IPS-15b (cell line): Measurements from ENCODE around the gene SPOCK1.

Experiments
- H3K27me3 ChIP-seq: one replicate; pipeline ENCODE4 v1.6.1; 2013; ENCODE audit warnings: low read length; ENCODE audit not compliant: control insufficient read depth, insufficient read depth
- H3K36me3 ChIP-seq: one replicate; pipeline ENCODE4 v1.6.1; 2013; ENCODE audit warnings: low read length; ENCODE audit not compliant: control insufficient read depth, insufficient read depth
- H3K4me1 ChIP-seq: one replicate; pipeline ENCODE4 v1.6.1; 2013; ENCODE audit warnings: mild to moderate bottlenecking, low read length; ENCODE audit not compliant: control insufficient read depth, insufficient read depth
- H3K4me3 ChIP-seq: one replicate; pipeline ENCODE4 v1.5.1; 2013; ENCODE audit warnings: low read depth, low read length
- H3K9ac ChIP-seq: one replicate; pipeline ENCODE4 v1.6.1; 2013; ENCODE audit warnings: low read depth, mild to moderate bottlenecking, low read length
- H3K9me3 ChIP-seq: one replicate; pipeline ENCODE4 v1.6.1; 2013; ENCODE audit warnings: mild to moderate bottlenecking, low read length; ENCODE audit not compliant: control insufficient read depth, insufficient read depth

Gene SPOCK1

GRCh38 chr5:137462265-137462590, 36.9 kb downstream of the SPOCK1 start:
- Histone ChIP-seq H3K4me3 (no peak overlapping the region), H3K27me3 (no peaks in the 10 kb centered on the region), H3K9me3 (no peaks in the 10 kb centered on the region), H3K36me3 (no peaks in the 10 kb centered on the region), H3K4me1 (peaks cover 5% of the 10 kb centered on the region), H3K9ac (no peak overlapping the region)

GRCh38 chr5:137461391-137462264, 37.5 kb downstream of the SPOCK1 start:
- no peaks in the 10 kb centered on the region for H3K36me3 ChIP-seq
- no peak overlapping the region for H3K4me3 ChIP-seq
- H3K9ac ChIP-seq, result no peak overlapping the region
- H3K9me3 ChIP-seq, result no peaks in the 10 kb centered on the region
- H3K27me3 ChIP-seq, result no peaks in the 10 kb centered on the region
- H3K4me1 ChIP-seq, result peaks cover 5% of the 10 kb centered on the region

GRCh38 chr5:137454671-137455070, 44.5 kb downstream of the SPOCK1 start:
- Histone ChIP-seq H3K27me3 (no peaks in the 10 kb centered on the region), H3K4me3 (no peak overlapping the region), H3K4me1 (no peaks in the 10 kb centered on the region), H3K9me3 (no peaks in the 10 kb centered on the region), H3K9ac (no peak overlapping the region), H3K36me3 (no peaks in the 10 kb centered on the region)

GRCh38 chr5:137453483-137454080, 45.5 kb downstream of the SPOCK1 start:
- no peak overlapping the region for H3K9ac ChIP-seq
- no peaks in the 10 kb centered on the region for H3K9me3 ChIP-seq
- no peaks in the 10 kb centered on the region for H3K4me1 ChIP-seq
- H3K4me3 ChIP-seq, result no peak overlapping the region
- H3K27me3 ChIP-seq, result no peaks in the 10 kb centered on the region
- no peaks in the 10 kb centered on the region for H3K36me3 ChIP-seq

- no peaks in the 10 kb centered on the region for H3K36me3 ChIP-seq
- H3K27me3 ChIP-seq, result no peaks in the 10 kb centered on the region
- H3K4me1 ChIP-seq, result no peaks in the 10 kb centered on the region
- no peaks in the 10 kb centered on the region for H3K9me3 ChIP-seq
- H3K9ac ChIP-seq, result no peak overlapping the region
- no peak overlapping the region for H3K4me3 ChIP-seq
Measured at GRCh38 chr5:137450759-137451158, 48.4 kb downstream of the SPOCK1 start.

GRCh38 chr5:137448868-137449267, 50.3 kb downstream of the SPOCK1 start:
- no peaks in the 10 kb centered on the region for H3K27me3 ChIP-seq
- no peak overlapping the region for H3K9ac ChIP-seq
- no peaks in the 10 kb centered on the region for H3K9me3 ChIP-seq
- no peak overlapping the region for H3K4me3 ChIP-seq
- H3K36me3 ChIP-seq, result no peaks in the 10 kb centered on the region
- no peaks in the 10 kb centered on the region for H3K4me1 ChIP-seq

- Histone ChIP-seq H3K4me1 (no peaks in the 10 kb centered on the region), H3K36me3 (no peaks in the 10 kb centered on the region), H3K27me3 (no peaks in the 10 kb centered on the region), H3K9ac (no peak overlapping the region), H3K9me3 (no peaks in the 10 kb centered on the region), H3K4me3 (no peak overlapping the region)
Measured at GRCh38 chr5:137446615-137447014, 52.5 kb downstream of the SPOCK1 start.

- Histone ChIP-seq H3K36me3 (no peaks in the 10 kb centered on the region), H3K4me1 (no peaks in the 10 kb centered on the region), H3K27me3 (no peaks in the 10 kb centered on the region), H3K9me3 (no peaks in the 10 kb centered on the region), H3K4me3 (no peak overlapping the region), H3K9ac (no peak overlapping the region)
Measured at GRCh38 chr5:137446151-137446550, 53.0 kb downstream of the SPOCK1 start.

- H3K9me3 ChIP-seq, result no peaks in the 10 kb centered on the region
- no peaks in the 10 kb centered on the region for H3K27me3 ChIP-seq
- H3K36me3 ChIP-seq, result no peaks in the 10 kb centered on the region
- H3K4me3 ChIP-seq, result no peak overlapping the region
- H3K4me1 ChIP-seq, result no peaks in the 10 kb centered on the region
- H3K9ac ChIP-seq, result no peak overlapping the region
Measured at GRCh38 chr5:137442660-137443059, 56.5 kb downstream of the SPOCK1 start.

GRCh38 chr5:137441476-137441875, 57.6 kb downstream of the SPOCK1 start:
- Histone ChIP-seq H3K4me3 (no peak overlapping the region), H3K36me3 (no peaks in the 10 kb centered on the region), H3K9ac (no peak overlapping the region), H3K27me3 (no peaks in the 10 kb centered on the region), H3K9me3 (no peaks in the 10 kb centered on the region), H3K4me1 (no peaks in the 10 kb centered on the region)

GRCh38 chr5:137440795-137441194, 58.3 kb downstream of the SPOCK1 start:
- Histone ChIP-seq H3K9me3 (no peaks in the 10 kb centered on the region), H3K36me3 (no peaks in the 10 kb centered on the region), H3K4me1 (no peaks in the 10 kb centered on the region), H3K4me3 (no peak overlapping the region), H3K9ac (no peak overlapping the region), H3K27me3 (no peaks in the 10 kb centered on the region)

- Histone ChIP-seq H3K9me3 (no peaks in the 10 kb centered on the region), H3K4me1 (no peaks in the 10 kb centered on the region), H3K4me3 (no peak overlapping the region), H3K9ac (no peak overlapping the region), H3K36me3 (no peaks in the 10 kb centered on the region), H3K27me3 (no peaks in the 10 kb centered on the region)
Measured at GRCh38 chr5:137439645-137440044, 59.5 kb downstream of the SPOCK1 start.
